ENCODE results near the gene HSD17B14. TPM values are rescaled to one million over a fixed set of nuclear protein-coding genes. Genes with fewer than 3 reads are reported as not detected.
"Not testable (repeated sequence)": the region's sequence is repeated elsewhere in the genome, so short reads cannot be mapped to it uniquely, and the experiment has no call there.

The HSD17B14 gene
- total RNA-seq, 4 donors from 2014 or later = 3.5 to 15.1 (median 5.4) TPM

- no peak for DNase-seq
- intact Hi-C loops (cut with DNase I; ENCODE audit: low total_unique reads) = no loop called here
- in situ Hi-C loops (cut with MboI; ENCODE audit: low pct_ligation_motif_present in 1 of 4, low pct_unique_long_range_greater_than_20kb in 1 of 4, low sequenced_read_pairs in 3 of 4) = loop anchor here in 1 of 4 donors (25.0 kb wide), 1 partner anchor 108 kb away; the partner anchor contains the start of genes BAX and FTL
- TF ChIP-seq CTCF (IDR thresholded peaks at IDR 0.05) = no peak
- TF ChIP-seq EP300 (IDR thresholded peaks at IDR 0.05; ENCODE audit: low read depth) = no peak
- no peak for TF ChIP-seq POLR2A (IDR thresholded peaks at IDR 0.05)
- TF ChIP-seq POLR2AphosphoS5 (IDR thresholded peaks at IDR 0.05) = no peak
- 91 to 100% methylated on average over 1 to 7 of the region's 7 CpGs for WGBS, 2 donors (ENCODE audit: low coverage in 1 of 2)
- Histone ChIP-seq H3K4me3 (no peak overlapping the region), H3K27ac (no peak overlapping the region), H3K36me3 (no peaks in the 10 kb centered on the region), H3K27me3 (no peaks in the 10 kb centered on the region), H3K4me1 (no peaks in the 10 kb centered on the region), H3K9me3 (no peaks in the 10 kb centered on the region)
Observed at GRCh38 chr19:48854103-48854502, 17.8 kb upstream of the HSD17B14 start.

DNA sequence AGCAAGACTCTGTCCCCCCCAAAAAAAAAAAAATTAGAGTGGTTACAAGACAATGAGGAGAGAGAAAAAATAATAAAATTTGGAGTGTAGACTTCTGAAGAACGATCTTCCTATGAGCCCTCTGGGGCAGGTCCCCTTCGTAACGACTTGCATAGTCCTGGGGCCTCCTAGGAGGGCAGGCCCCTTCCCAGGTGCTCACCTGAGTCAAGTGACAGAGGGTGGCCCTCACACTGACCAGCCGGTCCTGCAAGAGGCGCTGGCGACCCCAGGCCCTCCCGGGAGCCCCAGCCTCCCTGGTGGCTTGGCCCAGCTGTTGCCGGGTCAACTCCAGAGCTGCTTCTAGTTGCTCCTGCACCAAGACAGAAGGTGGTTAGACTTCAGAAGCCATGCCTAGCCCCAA, 17.2 kb upstream of the HSD17B14 start:
- H3K27me3 ChIP-seq = no peaks in the 10 kb centered on the region
- in situ Hi-C loops (cut with MboI; ENCODE audit: low pct_ligation_motif_present in 1 of 4, low pct_unique_long_range_greater_than_20kb in 1 of 4, low sequenced_read_pairs in 3 of 4) (loop anchor here in 1 of 4 donors (25.0 kb wide), 1 partner anchor 109 kb away; the partner anchor contains the start of genes BAX and FTL), intact Hi-C loops (cut with DNase I; ENCODE audit: low total_unique reads) (no loop called here)
- WGBS, 2 donors (ENCODE audit: low coverage in 1 of 2) = 90% methylated on average over 7 of the region's 8 CpGs; no CpG with 5 or more reads in 1 of the 2 donors
- no peaks in the 10 kb centered on the region for H3K9me3 ChIP-seq
- H3K4me3 ChIP-seq = no peak overlapping the region
- TF ChIP-seq CTCF (IDR thresholded peaks at IDR 0.05) (no peak), POLR2AphosphoS5 (IDR thresholded peaks at IDR 0.05) (no peak), EP300 (IDR thresholded peaks at IDR 0.05; ENCODE audit: low read depth) (no peak)
- no peak for DNase-seq
- H3K27ac ChIP-seq = no peak overlapping the region
- H3K4me1 ChIP-seq = no peaks in the 10 kb centered on the region
- H3K36me3 ChIP-seq = no peaks in the 10 kb centered on the region

DNA sequence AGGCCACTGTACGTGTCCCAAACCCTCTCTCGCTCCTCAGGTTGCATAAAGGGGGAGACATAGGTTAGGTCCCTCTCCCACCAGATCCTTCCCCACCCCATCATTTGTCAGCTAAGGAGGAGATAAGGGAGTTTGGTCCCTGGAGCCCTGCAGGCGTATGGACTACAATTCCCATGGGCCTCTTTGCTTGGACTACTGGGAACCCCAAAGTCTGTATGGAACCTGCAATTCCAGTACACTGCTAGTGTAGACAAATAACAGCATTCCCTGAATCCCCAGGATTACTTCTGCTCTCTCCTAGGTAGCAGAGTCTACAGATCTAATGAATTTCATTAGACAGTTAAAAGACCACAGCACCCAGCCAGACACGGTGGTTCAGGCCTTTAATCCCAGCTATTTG, 16.0 kb upstream of the HSD17B14 start:
- Histone ChIP-seq H3K4me1 (no peaks in the 10 kb centered on the region), H3K9me3 (no peaks in the 10 kb centered on the region), H3K27ac (no peak overlapping the region), H3K36me3 (no peaks in the 10 kb centered on the region), H3K27me3 (no peaks in the 10 kb centered on the region), H3K4me3 (no peak overlapping the region)
- TF ChIP-seq EP300 (IDR thresholded peaks at IDR 0.05; ENCODE audit: low read depth) = no peak
- TF ChIP-seq POLR2A (IDR thresholded peaks at IDR 0.05) = no peak
- WGBS, 2 donors (ENCODE audit: low coverage in 1 of 2) = 96% methylated on average over 4 of the region's 4 CpGs; no CpG with 5 or more reads in 1 of the 2 donors
- intact Hi-C loops (cut with DNase I; ENCODE audit: low total_unique reads) = no loop called here
- in situ Hi-C loops (cut with MboI; ENCODE audit: low pct_ligation_motif_present in 1 of 4, low pct_unique_long_range_greater_than_20kb in 1 of 4, low sequenced_read_pairs in 3 of 4) = loop anchor here in 1 of 4 donors (25.0 kb wide), 1 partner anchor 110 kb away; the partner anchor contains the start of genes BAX and FTL
- DNase-seq = no peak

- H3K4me1 ChIP-seq; H3K27ac ChIP-seq; DNase-seq; intact Hi-C loops (cut with DNase I; ENCODE audit: low total_unique reads); H3K36me3 ChIP-seq; H3K9me3 ChIP-seq; in situ Hi-C loops (cut with MboI; ENCODE audit: low pct_ligation_motif_present in 1 of 4, low pct_unique_long_range_greater_than_20kb in 1 of 4, low sequenced_read_pairs in 3 of 4); H3K4me3 ChIP-seq; H3K27me3 ChIP-seq: not testable (repeated sequence)
- WGBS, 2 donors (ENCODE audit: low coverage in 1 of 2) = 92% methylated on average over 3 of the region's 3 CpGs; no CpG with 5 or more reads in 1 of the 2 donors
Observed at GRCh38 chr19:48846659-48847058, 10.4 kb upstream of the HSD17B14 start.

DNA sequence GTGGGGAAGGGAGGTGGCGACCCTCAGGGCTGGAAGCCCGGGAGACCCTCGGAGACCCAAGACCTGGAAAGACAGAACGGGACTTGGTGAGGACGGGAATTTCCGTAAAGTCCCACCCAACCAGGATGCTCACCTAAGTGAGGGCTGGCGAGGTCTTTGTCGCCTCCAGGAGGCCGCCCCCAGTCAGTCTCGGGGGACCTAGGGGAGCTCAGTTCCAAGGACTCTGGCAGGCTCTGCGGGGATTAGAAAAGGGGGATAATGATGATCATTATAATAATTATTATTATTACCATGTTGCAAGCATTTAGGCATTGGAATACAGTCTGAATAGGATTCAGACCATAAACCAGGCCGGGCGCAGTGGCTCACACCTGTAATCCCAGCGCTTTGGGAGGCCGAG, 9.1 kb upstream of the HSD17B14 start:
- no peaks in the 10 kb centered on the region for H3K36me3 ChIP-seq
- intact Hi-C loops (cut with DNase I; ENCODE audit: low total_unique reads) = no loop called here

More for the DNA sequence above, 9.1 kb upstream of the HSD17B14 start:
- Histone ChIP-seq H3K4me1 (no peaks in the 10 kb centered on the region), H3K4me3 (no peak overlapping the region), H3K27ac (no peak overlapping the region), H3K9me3 (no peaks in the 10 kb centered on the region), H3K27me3 (no peaks in the 10 kb centered on the region)
- TF ChIP-seq POLR2A (IDR thresholded peaks at IDR 0.05) = no peak
- no peak for TF ChIP-seq CTCF (IDR thresholded peaks at IDR 0.05)
- TF ChIP-seq EP300 (IDR thresholded peaks at IDR 0.05; ENCODE audit: low read depth) = no peak
- no peak for TF ChIP-seq POLR2AphosphoS5 (IDR thresholded peaks at IDR 0.05)
- no peak for DNase-seq
- WGBS, 2 donors (ENCODE audit: low coverage in 1 of 2) = 90 to 91% methylated on average over 4 to 15 of the region's 15 CpGs
- in situ Hi-C loops (cut with MboI; ENCODE audit: low pct_ligation_motif_present in 1 of 4, low pct_unique_long_range_greater_than_20kb in 1 of 4, low sequenced_read_pairs in 3 of 4) = no loop called here

All from transverse colon (tissue), 4 donors.